Middle frontal gyrus (tissue), 1 donor: ENCODE results near the gene SLC39A11.
"Not testable (repeated sequence)": the region's sequence is repeated elsewhere in the genome, so short reads cannot be mapped to it uniquely, and the experiment has no call there.

Experiments used
- DNase-seq: peaks from one replicate; pipeline ENCODE4 v3.0.0-alpha.2; 2015; ENCODE audit warnings: low spot score; ENCODE audit errors: extremely low spot score

Gene SLC39A11

DNA sequence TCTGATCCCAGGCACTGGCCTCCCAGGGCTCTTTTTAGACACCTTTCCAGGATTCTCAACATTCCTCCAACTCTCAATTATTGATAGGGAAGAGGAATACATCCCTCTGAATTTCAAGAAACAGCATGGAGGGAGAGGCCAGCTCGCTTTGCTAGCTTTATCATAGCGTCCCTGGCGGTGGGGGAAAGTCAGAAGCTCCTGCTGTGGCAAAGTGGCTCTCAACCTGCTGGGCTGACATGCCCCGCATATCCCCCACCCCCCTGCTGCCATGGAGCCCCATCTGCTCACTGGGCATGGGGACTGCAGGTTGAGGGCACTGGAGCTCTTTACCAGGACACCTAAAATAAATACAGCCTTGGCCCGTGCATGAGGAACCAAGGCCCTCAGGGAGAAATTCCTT lies 140.3 kb downstream of the SLC39A11 start:
- no peak for DNase-seq

DNA sequence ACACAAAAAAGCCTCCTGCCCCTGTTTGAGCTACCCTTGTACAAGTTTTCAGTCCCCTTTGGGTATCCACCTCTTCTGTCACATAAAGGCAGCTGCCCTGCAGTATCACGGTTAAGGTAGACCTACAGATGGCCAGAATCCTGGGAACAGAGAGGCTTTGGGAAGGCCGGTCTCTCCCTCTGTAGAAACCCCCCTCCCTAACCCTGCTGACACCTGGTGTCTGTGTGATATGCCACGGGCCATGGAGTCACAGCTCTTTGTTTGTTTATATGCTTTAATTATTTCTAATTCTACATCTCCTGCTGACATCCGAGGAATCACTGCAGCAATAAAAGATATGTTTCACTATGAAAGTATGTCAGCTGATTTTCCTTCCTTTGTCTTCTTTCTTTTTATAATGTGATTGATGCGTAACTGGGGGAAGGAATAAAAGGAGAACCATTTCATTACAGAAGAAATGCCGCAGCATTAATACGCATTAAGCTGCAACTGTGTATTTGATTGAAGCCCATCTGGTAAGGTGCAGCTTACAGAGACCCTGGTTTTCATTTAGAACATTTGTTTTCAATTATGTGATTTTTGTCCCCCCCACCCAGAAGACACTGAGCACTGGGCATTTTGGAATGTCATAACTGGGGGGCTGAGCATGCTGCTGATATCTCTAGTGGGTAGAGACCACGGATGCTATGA lies 142.1 kb downstream of the SLC39A11 start:
- DNase-seq = no peak

DNA sequence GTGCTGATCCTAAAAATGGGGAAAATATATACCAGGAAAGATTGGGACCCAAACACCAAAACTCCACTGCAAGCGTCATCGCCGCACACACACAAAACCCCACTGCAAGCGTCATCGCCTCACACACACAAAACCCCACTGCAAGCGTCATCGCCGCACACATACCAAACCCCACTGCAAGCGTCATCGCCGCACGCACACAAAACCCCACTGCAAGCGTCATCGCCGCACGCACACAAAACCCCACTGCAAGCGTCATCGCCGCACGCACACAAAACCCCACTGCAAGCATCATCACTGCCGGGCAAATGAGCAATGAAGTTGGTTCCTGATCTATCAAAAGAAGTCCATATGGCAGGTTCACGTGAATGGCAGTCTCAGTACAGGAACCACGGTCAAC lies 144.4 kb downstream of the SLC39A11 start:
- DNase-seq = no peak

DNA sequence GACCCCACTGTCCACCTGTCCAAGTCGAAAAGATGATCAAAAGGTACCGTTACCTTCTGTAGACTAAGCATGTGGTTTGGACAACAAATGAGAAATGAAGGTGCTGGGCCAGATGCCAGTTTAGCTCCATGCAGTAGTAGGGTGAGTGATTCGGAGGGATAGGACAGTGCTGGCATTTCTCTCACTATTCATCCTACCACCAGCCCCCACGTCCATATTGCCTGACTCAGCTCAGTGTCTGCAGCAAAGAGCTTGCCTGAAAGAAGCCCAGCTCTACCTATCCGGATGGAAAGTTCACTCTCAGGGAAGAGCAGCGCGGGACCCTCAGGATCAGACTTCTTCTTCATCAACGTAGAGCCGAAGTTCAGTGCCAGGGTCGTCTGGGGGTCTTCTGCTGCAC lies 145.0 kb downstream of the SLC39A11 start:
- no peak for DNase-seq

DNA sequence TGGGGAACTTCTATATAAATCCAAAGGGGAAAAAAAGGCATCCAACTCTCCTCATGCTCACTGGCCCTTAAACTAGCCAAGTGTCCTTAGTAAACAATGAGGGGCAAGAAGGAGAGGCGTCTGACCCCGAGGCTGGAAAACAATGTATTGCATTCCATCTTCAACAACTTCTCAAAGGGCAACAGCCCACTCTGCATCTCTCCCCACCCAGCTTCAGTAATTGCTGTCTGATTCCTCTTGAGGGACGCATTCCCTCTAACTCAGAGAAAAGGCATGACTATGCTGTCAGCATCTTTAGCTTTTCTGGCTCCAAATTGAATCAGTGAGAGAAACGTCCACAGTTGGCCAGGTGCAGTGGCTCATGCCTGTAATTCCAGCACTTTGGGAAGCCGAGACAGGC lies 145.8 kb downstream of the SLC39A11 start:
- DNase-seq = no peak

DNA sequence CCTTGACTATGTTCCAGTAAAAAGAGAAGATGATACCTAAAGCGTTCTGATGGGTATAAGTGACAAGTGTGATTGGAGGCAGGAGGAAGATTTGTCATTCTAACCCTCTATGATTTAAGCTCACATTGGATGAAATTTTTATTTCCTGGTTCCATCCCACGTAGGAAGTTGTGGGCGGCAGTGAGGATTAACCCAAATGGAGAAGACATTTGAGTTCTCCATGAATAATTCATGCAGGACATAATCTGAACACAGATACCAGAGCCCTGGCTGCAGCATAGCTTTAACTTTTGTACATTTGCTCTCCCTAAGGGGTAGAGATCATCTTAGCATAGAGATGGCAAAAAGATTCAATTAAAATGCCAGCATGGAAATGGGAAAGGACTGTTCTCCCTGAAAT lies 146.3 kb downstream of the SLC39A11 start:
- DNase-seq = no peak

DNA sequence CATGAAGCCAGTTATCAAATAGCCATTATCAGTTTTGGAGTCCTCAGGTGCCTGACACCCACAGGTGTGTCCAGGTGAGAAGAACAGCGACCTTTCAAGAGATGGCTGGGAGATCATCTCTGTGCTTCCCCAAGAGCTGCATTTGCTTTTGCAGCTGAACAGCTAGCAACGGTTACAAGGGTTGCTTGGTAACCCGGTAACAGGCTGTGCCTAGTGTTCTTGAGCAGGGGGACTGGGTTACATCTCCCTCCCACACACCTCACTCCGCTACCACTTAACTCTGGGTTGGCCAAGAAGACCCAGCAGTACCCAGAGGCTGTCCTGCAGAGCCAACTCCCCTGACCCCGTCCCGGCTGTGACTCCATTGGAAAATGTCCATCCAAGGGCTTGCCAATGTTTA lies 147.0 kb downstream of the SLC39A11 start:
- no peak for DNase-seq

DNA sequence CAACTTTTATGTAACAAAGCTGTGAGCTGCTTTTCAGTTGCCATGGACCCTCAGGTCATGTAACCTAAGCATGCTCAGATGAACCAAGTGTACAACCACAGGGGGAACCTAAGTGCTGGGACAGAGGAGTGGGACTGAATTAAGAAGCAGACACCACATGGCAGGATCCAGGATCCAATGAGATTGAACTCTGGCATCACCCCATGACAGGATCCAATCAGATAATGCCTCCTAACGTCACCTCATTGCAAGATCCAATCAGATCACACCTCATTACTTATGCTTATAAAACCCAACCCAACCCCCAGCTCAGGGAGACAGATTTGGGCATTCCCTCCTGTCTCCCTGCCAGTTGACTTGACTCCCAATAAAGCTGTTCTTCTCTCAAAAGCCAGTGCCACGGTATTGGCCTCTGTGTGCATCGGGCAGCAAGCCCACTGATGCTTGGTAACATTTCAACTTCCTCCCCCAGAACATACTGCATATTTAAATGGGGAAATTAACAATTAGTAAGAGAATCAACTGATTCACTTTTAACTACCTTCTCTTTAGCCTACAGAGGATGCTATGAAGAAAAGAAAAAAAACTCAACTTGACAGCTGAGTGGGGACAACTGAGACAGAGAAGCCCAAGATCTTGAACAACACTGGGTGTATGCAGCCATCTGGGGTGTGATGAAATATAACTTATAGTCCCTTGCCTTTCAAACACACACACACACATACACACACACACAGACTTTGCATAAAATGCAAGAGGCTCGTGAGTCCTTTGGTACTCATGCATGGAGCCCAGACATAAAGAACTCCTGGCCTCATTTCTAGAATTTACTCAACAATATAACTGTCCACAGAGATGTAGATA lies 148.4 kb downstream of the SLC39A11 start:
- no peak for DNase-seq

DNA sequence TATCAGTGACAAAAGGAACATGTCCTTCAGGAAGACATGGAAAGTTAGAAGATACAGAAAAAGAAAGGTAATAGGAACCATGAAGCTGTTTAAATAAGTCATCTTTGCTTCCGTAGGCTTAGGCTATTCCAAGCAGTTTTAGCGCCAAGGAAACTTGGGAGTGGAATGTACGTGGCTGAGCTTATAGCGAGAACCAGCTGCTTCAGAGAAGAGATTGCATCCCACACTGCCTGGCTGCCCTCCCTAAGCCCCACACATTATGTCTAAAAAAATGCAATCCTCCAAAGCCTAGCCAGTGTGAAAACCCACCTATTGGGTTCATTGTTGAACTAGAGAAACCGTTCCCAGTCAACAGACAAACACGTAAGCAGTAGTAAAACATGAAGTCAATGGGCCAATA lies 149.9 kb downstream of the SLC39A11 start:
- DNase-seq = no peak

DNA sequence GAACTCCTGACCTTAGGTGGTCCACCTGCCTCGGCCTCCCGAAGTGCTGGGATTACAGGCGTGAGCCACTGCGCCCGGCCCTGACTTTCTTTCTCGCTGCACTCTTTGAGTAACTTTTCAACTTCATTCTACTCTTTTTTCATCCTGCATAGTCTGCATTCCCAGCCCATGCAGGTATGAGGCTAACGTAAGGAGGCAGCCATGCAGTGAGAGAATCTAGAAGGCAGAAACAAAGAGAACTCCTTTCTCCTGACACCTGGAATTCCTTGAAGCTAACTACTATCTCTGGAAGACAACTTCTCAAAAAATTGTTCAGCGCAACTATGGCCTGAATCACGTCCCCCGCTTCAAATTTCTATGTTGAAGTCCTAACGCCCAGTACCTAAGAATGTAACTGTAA lies 152.0 kb downstream of the SLC39A11 start:
- no peak for DNase-seq

DNA sequence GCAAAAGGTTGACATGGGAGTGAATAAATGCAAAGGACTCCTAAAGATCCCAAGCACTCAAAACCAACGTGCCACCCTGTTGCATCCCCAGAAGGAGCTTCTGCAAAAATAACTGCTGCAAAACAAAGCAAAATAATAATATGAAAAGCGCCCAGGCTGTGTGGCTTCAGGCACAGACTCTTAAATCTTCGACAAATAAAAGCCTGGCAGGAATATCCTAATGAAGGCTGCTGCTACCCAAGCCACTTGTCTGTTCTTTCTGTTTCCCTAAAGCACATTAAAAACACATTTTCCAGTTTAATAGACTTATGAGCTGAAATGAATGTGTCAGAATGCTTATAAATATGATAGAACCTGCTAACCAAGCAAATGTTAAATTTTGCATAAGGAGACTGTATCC lies 154.0 kb downstream of the SLC39A11 start:
- no peak for DNase-seq

DNA sequence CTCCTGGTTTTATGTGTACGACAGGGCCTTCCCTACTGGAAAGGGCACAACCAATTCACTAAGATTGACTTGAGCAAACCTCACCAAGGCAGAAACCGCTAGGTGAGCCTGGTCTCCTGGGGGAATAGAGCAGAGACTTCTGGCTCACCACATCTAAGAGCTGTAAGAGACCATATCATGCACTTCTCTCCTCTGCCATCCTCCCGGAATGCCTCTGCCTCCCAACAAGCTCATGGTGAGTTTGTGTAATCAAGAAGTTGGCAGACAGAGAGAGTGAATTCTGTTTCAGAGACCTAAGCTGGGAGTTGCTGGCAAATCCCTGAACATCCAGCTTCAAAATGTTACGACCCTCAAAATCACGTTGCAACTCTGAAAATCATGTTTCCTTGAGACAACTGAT lies 154.8 kb downstream of the SLC39A11 start:
- no peak for DNase-seq

DNA sequence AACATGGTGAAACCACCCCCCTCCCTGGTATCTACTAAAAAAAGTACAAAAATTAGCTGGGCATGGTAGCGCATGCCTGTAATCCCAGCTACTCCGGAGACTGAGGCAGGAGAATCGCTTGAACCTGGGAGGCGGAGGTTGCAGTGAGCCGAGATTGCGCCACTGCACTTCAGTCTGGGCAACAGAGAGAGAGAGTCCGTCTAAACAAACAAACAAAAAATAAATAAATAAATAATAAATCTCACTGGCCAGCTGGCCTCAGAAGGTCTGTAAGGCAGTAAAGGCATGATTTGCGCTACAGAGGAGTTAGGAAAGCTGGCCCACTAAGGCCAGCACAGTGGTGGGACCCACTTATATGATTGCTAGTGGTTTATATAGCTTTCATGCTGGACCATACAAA lies 155.2 kb downstream of the SLC39A11 start:
- not testable (repeated sequence) for DNase-seq

DNA sequence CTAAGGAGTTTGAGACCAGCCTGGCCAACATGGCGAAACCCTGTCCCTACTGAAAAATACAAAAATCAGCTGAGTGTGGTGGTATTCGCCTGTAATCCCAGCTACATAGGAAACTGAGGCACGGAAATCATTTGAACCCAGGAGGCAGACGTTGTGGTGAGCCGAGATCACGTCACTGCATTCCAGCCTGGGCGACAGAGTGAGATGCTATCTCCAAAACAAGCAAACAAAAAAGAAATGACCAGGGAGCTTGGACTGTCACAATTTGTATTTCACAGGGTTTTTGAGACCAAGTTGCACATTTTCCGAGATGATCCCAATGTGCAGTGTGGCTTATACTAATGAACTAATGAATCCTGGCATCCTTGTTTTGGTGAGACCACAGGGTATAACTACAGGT lies 156.5 kb downstream of the SLC39A11 start:
- DNase-seq = no peak

DNA sequence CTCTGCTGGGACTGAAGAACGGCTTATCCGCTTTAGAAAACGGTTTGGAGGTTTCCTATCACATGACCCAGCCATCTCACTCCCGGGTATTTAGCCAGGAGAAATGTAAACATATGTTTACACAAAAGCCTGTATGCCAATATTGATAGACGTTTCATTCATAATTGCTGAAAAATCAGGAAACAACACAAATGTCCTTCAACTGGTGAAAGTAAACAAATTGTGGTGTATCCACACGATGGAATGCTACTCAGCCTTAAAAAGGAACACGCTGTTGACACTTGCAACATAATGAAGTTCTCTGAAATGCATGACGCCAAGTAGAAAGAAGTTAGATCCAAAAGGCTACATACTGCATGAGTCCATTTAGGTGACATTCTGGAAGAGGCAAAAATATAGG lies 157.6 kb downstream of the SLC39A11 start:
- no peak for DNase-seq

DNA sequence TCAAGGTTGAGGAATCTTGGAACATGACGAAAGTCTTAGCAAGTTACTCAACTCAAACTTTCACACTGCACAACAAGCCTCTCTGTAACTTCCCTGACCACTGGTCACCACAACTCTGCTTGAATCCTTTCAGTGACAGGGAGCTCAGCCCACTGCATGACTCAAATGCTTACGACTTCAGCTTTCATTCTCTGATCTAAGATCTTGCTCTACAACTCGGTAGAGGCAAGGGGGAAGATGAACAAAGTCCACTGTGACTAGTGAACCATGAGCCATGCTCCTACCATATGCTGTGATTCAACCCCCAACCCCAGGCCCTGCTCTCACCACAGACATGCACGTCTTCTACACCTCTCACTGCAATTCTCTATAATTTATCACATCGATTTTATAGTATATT lies 160.9 kb downstream of the SLC39A11 start:
- no peak for DNase-seq

DNA sequence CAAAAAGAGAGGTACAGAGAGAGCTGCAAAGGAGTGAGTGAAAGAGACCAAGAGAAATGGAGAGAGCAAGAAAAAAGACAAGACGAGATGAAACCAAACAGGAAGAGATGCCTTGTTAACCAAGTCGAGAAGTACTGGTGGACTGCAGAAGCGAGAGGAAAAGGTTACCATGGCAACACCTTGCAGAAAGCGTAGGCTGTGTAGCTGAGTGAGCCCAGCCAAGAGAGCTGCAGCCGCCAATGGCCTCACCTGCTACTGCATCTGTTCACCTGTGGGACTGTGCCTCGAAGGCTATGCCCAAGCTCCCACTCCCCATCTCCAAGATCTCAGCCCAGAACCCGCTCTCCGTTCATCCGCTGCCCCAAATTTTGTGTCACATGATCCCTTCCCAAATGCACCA lies 161.3 kb downstream of the SLC39A11 start:
- DNase-seq = no peak

DNA sequence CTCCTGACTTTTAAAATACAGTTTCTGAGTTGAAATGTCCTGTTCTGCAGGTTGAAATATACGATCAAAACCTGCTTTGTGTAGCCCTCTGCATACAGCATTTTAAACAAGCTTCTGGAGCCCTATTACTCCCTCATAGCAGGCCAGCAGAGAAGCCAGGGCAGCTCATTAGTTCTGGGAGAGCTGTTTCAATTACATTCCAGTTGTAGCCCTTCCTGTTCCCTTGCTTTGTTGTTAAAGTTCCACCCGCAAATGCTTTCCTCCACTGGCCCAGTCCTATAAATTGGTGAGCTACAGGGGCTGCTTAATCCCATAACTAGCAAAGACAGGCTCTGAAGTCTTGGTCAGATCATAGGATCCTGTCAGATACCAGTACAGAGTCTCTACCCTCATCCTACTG lies 162.5 kb downstream of the SLC39A11 start:
- no peak for DNase-seq

DNA sequence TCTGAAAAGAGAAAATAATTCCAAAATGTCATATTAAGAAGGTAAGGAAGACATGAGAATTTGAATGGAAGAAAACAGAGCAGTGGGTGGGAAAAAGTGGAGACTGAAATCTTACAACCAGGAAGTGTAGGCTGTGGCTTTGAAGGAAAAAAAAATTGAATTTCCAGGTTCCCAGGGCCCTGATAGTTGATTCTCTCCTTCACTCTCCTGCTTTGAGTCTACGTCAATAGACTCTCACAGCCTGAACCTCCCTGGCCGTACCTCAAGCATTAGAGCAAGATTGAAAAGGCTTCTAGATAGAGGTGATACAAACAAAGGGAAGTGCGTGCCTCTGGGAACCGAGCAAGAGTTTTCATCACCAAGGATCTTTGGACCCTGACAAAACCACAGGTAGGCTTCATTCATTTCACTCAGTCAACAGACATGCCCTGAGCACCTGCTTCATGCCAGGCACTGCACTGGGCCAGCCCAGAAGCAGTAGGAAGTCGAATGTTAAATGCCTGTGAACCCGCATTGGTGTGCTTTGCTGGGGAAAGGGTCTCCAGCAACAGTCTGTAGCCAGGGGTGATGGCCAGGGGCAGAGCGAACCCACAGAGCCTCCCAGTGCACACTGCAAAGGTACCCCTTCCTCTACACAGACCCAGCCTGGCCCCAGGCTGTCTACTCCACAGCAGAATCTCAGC lies 163.9 kb downstream of the SLC39A11 start:
- DNase-seq = no peak

DNA sequence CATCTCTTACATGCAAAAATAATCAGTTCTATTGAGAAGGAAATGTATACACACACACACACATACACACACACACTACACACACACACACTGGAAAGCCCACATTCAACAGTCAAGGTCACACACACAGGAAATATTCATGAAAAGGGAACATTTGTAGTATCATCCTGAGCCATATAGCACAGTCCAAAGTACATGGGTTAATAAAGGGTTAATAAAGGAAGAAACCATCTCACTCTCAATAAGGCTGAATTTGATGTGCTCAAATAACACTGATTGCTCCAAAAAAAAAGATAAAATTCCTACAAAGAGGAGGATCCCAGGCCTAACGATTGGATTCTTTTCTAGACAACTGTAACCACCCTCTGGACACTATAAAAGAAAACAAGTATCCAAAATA lies 164.7 kb downstream of the SLC39A11 start:
- no peak for DNase-seq

DNA sequence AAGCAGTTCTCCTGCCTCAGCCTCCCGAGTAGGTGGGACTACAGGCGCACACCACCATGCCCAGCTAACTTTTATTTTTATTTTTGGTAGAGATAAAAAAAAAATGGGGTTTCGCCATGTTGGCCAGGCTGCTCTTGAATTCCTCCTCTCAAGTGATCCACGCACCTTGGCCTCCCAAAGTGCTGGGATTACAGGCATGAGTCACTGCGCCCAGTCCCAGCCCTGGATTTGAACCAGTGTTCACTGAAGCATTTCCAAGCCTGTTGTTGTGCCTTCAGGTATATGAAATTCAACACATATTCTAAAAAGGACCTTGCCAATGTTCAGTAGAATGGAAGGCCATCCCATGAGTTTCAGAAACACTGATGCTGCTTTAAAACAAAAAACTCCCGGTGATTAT lies 165.3 kb downstream of the SLC39A11 start:
- DNase-seq = no peak

DNA sequence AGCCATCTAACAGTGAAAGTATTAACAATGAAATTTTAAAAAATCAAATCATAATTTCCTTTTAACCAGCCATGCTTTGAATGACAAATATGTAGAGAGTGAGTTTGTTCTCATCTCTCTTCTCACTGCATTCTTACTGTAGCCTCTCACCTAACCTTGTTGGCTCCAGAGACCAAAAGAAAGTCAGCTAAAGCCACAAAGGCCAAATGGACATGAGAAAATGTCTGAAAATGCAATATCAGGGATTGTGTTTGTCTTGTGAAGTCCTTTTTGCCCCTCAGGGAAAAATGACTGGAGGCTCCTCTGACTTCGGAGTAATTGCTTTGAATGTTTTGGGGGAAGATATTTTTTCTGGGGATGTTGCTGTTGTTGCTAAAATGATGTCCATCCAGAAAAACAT lies 166.3 kb downstream of the SLC39A11 start:
- no peak for DNase-seq
